Body of pancreas (tissue), 4 donors: ENCODE data around the gene CDH4. TPM values are rescaled to one million over a fixed set of nuclear protein-coding genes. Genes with fewer than 3 reads are reported as not detected.

Source experiments
- ATAC-seq: fragments of 150-250 bp; one replicate; pipeline ENCODE4 v1.9.1; 2016
- DNase-seq, 4 donors: peaks; one replicate each; pipeline ENCODE4 v3.0.0-alpha.2; 2019
- H3K27ac ChIP-seq, 4 donors: fragments of 200-600 bp; sonication (generic); 1 replicate in 3 of 4; 2 replicates in 1 of 4; pipeline versions ENCODE4 v1.5.1 to v1.6.1; 2016 to 2019; ENCODE audit warnings: mild to moderate bottlenecking in 1 of 4, mixed read lengths in 1 of 4, moderate library complexity in 1 of 4
- H3K27me3 ChIP-seq, 2 donors: fragments of 200-600 bp; sonication (generic); one replicate each; pipeline ENCODE4 v1.6.0; 2016; ENCODE audit warnings: mild to moderate bottlenecking in 1 of 2
- H3K36me3 ChIP-seq, 2 donors: fragments of 200-600 bp; sonication (generic); replicated peaks in 1 of 2; 2 replicates each; pipeline ENCODE4 v1.5.1; 2016; ENCODE audit warnings: low read depth in 2 of 2; ENCODE audit not compliant: insufficient read depth in 1 of 2
- H3K4me1 ChIP-seq: fragments of 200-600 bp; sonication (generic); one replicate; pipeline ENCODE4 v1.6.0; 2016
- H3K4me3 ChIP-seq, 2 donors: fragments of 200-600 bp; sonication (generic); 1 replicate in 1 of 2; 2 replicates in 1 of 2; pipeline ENCODE4 v1.5.1; 2016 to 2019
- H3K9me3 ChIP-seq, 3 donors: fragments of 200-600 bp; sonication (generic); 1 replicate in 2 of 3; 2 replicates in 1 of 3; pipeline ENCODE4 v1.5.1; 2016
- CTCF ChIP-seq, 7 experiments: fragments of 450-650 bp in 4 of 7; fragments of 200-600 bp in 3 of 7; sonication (generic) in 3 of 7; IDR thresholded peaks; one replicate each; pipeline ENCODE4 v1.5.1; 2016 to 2019; ENCODE audit warnings: antibody characterized with exemption in 7 of 7
- POLR2A ChIP-seq, 3 donors: fragments of 450-650 bp; IDR thresholded peaks; one replicate each; pipeline ENCODE4 v1.6.1; 2016; ENCODE audit warnings: antibody characterized with exemption in 3 of 3, mild to moderate bottlenecking in 2 of 3
- WGBS, 2 donors: methylation state at CpG; one replicate each; pipeline ENCODE4 v1.1.5; 2017; 5-methylcytosine and 5-hydroxymethylcytosine counted together
- intact Hi-C: fragments of 100-400 bp; cut with DNase I; formaldehyde crosslinking; loops from one replicate; pipeline ENCODE4 v1.15.1; 2023
- total RNA-seq, 2 donors: library from RNA; depleted of rRNA; stranded (reverse); fragments of >200 nt; gene quantifications; one replicate each; pipeline ENCODE4 v1.1.0, GENCODE V29; 2016

The CDH4 gene
- total RNA-seq, 2 donors from 2014 or later, result 0.33 to 0.52 TPM

- 25 to 64% methylated on average over 5 to 12 of the region's 12 CpGs for WGBS, 2 donors
- H3K27me3 ChIP-seq, result no peaks in the 10 kb centered on the region
These were observed 347.0 kb downstream of the CDH4 start for GRCh38 chr20:61599061-61599531.

GRCh38 chr20:61599541-61599992 is 347.5 kb downstream of the CDH4 start:
- Histone ChIP-seq H3K27me3 (no peaks in the 10 kb centered on the region), H3K36me3 (no peaks in the 10 kb centered on the region), H3K9me3 (peaks cover 0 to 21% (median 0%) of the 10 kb centered on the region in 3 donors), H3K4me3 (no peak overlapping the region), H3K4me1 (no peaks in the 10 kb centered on the region), H3K27ac (no peak overlapping the region)
- intact Hi-C loops, result no loop called here
- 52 to 71% methylated on average over 15 to 18 of the region's 18 CpGs for WGBS, 2 donors
- ATAC-seq (no peak), DNase-seq (no peak)
- no peak for TF ChIP-seq CTCF (IDR thresholded peaks at IDR 0.05)
- TF ChIP-seq POLR2A (IDR thresholded peaks at IDR 0.05), result no peak

More at GRCh38 chr20:61599061-61599531, 347.0 kb downstream of the CDH4 start:
- no peak overlapping the region for H3K27ac ChIP-seq
- TF ChIP-seq POLR2A (IDR thresholded peaks at IDR 0.05) (no peak), CTCF (IDR thresholded peaks at IDR 0.05) (no peak)
- H3K36me3 ChIP-seq, result no peaks in the 10 kb centered on the region
- intact Hi-C loops, result no loop called here
- no peak for DNase-seq
- no peaks in the 10 kb centered on the region for H3K4me1 ChIP-seq
- H3K9me3 ChIP-seq, result peaks cover 0 to 21% (median 0%) of the 10 kb centered on the region in 3 donors
- ATAC-seq, result no peak
- H3K4me3 ChIP-seq, result no peak overlapping the region

- Histone ChIP-seq H3K36me3 (no peaks in the 10 kb centered on the region), H3K4me1 (no peaks in the 10 kb centered on the region), H3K27ac (no peak overlapping the region), H3K4me3 (no peak overlapping the region), H3K9me3 (peaks cover 0 to 21% (median 0%) of the 10 kb centered on the region in 3 donors), H3K27me3 (no peaks in the 10 kb centered on the region)
- ATAC-seq, result no peak
- no peak for DNase-seq
- intact Hi-C loops, result no loop called here
- 75 to 77% methylated on average over 10 to 16 of the region's 16 CpGs for WGBS, 2 donors
- TF ChIP-seq POLR2A (IDR thresholded peaks at IDR 0.05) (no peak), CTCF (IDR thresholded peaks at IDR 0.05) (no peak)
These were observed 348.0 kb downstream of the CDH4 start for GRCh38 chr20:61600016-61600415.

- Histone ChIP-seq H3K4me3 (no peak overlapping the region), H3K4me1 (no peaks in the 10 kb centered on the region), H3K27ac (no peak overlapping the region), H3K27me3 (no peaks in the 10 kb centered on the region), H3K9me3 (peaks cover 0 to 18% (median 0%) of the 10 kb centered on the region in 3 donors), H3K36me3 (no peaks in the 10 kb centered on the region)
- WGBS, 2 donors, result 95% methylated on average over 11 of the region's 12 CpGs
- ATAC-seq, result no peak
- DNase-seq, result no peak
- intact Hi-C loops, result no loop called here
- TF ChIP-seq CTCF (IDR thresholded peaks at IDR 0.05) (no peak), POLR2A (IDR thresholded peaks at IDR 0.05) (no peak)
These were observed 349.3 kb downstream of the CDH4 start for GRCh38 chr20:61601361-61601760.

- TF ChIP-seq CTCF (IDR thresholded peaks at IDR 0.05) (no peak), POLR2A (IDR thresholded peaks at IDR 0.05) (no peak)
- Histone ChIP-seq H3K27ac (no peak overlapping the region), H3K36me3 (no peaks in the 10 kb centered on the region), H3K27me3 (no peaks in the 10 kb centered on the region), H3K4me3 (no peak overlapping the region), H3K9me3 (peaks cover 0 to 15% (median 0%) of the 10 kb centered on the region in 3 donors), H3K4me1 (no peaks in the 10 kb centered on the region)
- WGBS, 2 donors, result 80 to 85% methylated on average over 3 to 14 of the region's 14 CpGs
- no peak for DNase-seq
- no peak for ATAC-seq
- intact Hi-C loops, result no loop called here
These were observed 349.8 kb downstream of the CDH4 start for GRCh38 chr20:61601853-61602252.
